HG03060 (cell line): ENCODE measurements around the gene KCNMB2.
"Not testable (repeated sequence)": the region's sequence is repeated elsewhere in the genome, so short reads cannot be mapped to it uniquely, and the experiment has no call there.

Experiments used
- ATAC-seq: cut with Tn5 transposase; IDR thresholded peaks from one replicate; pipeline ENCODE4 v1.9.1; 2021; ENCODE audit warnings: low read depth, moderate number of reproducible peaks; ENCODE audit not compliant: unreplicated experiment

KCNMB2 gene

DNA sequence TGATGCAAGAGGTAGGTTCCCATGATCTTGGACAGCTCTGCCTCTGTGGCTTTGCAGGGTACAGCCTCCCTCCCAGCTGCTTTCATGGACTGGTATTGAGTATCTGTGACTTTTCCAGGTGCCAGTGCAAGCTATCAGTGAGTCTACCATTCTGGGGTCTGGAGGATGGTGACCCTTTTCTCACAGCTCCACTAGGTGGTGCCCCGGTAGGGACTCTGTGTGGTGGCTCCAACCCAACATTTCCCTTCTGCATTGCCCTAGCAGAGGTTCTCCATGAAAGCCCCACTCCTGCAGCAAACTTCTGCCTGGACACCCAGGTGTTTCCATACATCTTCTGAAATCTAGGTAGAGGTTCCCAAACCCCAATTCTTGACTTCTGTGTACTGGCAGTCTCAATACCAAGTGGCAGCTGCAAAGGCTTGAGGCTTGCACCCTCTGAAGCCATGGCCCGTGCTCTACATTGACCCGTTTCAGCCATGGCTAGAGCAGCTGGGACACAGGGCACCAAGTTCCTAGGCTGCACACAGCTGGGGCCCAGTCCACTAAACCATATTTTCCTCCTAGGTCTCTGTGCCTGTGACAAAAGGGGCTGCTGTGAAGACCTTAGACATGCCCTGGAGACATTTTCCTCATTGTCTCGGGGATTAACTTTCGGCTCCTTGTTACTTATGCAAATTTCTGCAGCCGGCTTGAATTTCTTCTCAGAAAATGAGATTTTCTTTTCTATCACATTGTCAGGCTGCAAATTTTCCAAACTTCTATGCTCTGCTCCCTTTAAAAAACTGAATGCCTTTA is 209.8 kb downstream of the KCNMB2 start:
- ATAC-seq: not testable (repeated sequence)

DNA sequence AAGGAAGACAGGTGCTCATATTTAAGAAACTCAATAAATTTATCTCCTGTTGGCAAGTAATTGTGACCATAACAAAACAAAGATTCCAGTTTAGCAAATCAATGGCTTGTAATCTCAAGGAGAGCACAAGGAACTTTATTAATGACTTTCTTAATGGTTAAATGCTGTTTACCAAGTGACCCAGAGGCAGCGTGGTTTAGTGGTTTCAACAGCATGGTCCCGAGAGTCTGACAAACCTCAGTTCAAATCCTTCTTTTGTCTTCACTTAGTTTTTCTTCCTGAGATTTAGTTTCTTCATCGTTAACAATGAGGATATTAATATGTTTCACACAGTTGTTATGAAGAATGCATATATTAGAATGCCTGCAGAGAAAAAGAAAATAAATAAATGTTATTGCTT is 212.6 kb downstream of the KCNMB2 start:
- no peak for ATAC-seq

DNA sequence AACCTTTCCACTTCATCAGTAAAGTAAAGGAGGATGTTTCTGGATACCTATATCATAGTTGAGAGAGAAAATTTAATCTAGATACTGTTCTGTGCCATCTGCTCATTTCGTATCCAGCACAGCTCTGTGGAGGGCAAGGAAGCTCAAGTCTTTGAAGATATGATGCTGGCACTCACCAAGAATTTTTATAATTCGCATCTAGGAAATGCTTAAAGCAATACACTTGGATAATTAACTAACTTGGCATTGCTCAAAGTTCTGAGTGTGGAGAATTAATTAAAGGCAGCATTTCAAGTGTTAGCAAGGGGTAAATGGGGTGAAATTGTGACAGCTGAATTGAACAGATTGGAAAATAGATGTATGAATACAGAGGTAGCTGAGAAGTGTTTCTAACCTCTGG is 213.2 kb downstream of the KCNMB2 start:
- no peak for ATAC-seq

DNA sequence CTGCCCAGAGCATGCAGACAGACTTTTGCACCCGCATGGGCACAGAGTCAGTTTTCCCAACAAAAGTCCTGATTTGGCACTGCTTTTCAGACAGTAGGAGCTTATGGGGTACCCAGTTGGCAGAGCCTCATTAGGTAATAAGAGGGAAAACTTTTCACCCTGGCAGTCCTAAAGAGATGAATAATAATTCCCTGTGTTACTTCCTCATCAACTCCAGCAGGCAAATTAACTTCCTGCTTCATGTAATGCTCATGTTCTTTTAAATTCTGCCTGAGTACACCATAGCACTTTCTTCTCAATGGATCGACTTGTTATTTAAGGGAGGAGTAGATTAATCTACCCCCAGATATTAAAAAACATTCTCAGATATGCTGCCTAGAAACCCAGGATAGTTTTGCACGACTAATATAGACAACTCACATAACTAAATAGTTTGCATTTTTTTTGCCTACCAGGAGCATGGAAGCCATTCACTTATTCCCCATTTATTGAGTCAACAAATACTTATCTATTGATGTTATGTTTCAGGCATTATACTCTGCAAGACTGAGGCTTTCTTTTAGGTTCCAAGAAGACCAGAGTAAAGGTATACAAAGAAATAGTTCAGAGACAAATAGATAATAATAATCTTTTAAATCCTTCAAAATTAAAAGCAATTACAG is 214.5 kb downstream of the KCNMB2 start:
- ATAC-seq: no peak

DNA sequence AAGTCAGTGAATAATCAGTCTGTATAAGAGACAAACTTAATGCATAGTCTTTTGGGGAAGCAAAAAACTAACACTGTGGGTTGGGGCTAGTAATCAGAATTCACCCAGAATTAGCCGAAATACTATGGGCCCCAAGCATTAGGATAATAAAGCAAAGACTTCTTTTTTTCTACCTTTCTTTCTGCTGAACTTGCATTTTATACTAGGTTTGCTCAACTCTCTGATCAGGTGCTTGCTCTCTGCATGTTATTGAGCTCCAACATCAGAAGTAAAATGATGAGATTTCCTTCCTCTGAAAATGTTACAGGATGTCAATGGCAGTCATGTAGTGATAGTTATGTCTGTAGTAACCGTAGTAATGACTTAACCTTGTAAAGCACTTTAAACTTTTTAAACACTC is 216.6 kb downstream of the KCNMB2 start:
- ATAC-seq: no peak

DNA sequence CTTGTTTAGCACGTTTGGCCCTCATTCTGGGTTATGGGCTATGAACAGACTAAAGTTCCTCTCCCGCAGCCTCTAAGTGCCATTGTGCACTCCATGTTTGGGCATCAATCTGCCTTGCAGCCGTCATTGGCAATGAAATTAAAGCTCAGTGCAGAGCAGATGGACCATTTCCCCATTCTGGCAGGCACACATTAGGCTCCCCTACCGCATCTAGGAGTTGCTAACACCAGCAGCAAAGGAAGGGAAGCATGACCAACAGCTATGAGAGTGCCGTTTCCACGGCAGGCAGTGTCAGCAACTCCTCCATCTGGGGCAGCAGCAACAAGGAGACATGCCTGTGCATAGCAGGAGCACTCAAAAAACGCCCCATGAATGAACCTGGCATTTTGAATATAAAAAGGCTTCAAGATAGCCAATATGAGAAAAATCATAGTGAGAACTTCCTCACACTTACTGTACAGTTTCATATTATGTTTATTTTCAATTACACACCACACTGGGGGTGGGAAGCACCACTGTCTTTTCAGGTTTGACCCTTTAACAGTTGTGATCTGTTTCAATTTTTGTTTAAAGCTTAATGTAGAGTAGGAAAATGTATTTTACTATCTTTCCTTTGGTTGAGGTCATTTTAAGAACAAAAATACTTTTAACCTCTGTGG is 218.7 kb downstream of the KCNMB2 start:
- no peak for ATAC-seq

DNA sequence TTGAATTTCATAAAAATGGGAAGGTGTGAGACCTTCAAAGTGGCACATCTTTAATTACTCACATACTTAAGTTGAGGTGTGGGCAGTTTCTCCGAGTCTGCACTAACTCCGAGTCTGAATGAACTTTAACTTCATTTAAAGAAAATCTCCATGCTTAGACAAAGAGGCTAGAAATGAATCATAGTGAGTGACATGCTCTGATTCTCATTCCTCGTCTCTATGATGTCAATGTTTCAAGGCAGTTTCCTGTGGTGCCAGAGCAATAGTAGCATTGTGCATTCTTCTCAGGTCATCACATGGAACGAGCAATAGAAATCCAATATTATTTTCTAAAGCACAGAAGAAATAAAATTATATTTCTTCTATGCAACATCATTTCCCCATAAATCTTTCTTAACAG is 224.8 kb downstream of the KCNMB2 start:
- no peak for ATAC-seq

DNA sequence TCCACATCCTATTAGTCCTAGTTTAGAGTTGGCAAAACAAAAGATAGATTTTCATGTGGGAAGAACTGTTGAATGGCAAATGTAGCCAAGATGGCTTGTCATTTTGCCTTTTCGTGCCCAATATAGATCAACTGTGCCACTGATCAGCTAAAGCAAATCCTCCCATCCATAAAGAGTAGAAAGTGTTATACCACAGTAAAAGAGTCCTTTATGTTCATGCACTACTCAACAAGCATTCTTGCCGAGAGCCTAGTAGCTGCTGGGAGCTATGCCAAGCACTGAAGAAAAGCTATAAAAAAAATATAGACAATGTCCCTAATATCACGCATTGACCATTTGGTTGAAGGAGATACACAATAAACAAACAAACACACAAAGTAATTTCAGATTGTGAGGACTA is 225.2 kb downstream of the KCNMB2 start:
- ATAC-seq: no peak

DNA sequence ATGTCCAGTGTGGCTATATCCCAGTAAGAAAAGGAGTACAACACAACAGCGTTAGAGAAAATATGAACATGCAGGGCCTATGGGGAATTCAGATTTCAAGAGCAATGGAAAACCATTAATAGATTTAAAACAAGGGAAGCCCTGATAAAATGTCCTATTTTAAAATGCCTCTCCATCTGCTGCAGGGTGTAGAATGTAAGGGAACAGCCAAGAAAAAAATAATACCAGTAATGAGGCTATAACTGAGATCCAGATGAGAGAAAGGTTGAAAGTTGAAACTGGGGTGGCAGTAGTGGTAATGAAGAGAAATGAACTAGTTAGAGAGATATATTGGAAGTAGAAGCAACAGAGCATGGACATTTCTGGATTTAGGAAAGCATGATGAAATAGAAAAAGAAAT is 226.1 kb downstream of the KCNMB2 start:
- ATAC-seq: no peak

DNA sequence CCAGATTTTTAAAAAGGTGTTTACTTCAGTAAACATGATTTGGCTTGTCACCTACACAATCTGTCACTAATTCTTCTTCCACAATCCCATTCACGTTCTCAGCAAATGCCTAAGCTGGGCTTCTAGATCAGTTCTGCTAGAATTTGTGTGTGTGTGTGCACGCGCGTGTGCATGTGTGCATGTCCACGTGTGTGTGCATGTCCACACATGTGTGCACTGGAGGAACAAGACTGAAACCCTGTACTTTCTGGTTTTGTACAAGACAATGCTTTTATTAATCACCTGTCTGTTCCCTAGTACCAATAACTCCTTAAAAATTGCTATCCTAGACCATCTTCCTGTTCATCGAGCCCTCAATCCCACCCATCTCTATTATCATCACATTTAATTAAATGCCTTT is 229.2 kb downstream of the KCNMB2 start:
- ATAC-seq: no peak

DNA sequence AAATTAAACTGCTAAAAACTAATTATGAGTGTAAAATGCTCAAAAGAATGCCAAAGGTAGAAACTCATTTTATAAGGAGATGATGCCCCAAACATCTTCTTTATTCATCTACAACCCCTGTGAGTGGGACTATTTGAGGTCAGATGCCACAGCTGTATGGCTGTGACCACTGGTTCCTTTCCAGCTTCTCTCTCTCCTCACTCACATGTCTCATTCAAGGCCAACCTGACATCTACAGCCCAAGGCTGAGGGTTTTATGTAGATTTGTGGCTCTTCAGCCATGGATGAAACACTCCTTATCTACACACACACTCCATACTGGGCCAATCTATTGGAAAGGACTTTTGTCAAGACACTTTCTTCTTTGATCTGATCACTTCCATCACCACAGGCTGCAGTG is 231.3 kb downstream of the KCNMB2 start:
- ATAC-seq: no peak

DNA sequence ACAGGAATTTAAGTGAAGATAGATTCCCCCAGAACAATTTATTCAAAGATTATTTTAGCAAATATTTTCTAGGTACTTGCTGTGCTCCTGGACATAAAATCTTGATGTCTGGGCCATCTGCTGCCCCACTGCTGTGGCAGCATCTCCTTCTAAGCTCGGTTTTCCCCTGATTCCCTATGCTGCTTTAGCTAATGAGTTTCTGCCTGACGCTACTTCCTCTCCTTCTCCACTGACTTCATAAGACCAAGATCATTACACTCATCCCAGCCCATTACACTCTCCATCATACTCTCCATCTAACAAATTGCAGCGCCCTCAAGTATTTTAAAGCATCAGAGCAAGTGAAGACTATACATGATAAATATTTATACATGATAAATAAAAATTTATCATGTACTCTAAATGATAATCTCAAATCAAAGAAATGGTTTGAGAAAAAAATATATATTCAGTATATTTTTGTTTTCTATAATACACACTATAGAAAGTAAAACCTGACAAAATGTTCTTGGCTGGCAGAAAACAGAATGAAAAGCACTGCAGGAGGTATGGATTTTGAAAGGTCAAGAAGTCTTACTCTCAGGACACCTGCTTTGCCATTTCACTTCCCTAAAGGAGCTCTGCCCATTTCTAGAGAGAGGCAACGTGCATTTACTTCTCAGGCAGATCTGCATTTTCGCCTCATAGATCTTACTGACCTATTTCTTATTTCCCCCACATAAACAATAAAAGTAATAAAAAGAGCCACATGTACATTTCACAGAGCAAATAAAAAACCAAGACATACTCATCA is 232.0 kb downstream of the KCNMB2 start:
- ATAC-seq: no peak

DNA sequence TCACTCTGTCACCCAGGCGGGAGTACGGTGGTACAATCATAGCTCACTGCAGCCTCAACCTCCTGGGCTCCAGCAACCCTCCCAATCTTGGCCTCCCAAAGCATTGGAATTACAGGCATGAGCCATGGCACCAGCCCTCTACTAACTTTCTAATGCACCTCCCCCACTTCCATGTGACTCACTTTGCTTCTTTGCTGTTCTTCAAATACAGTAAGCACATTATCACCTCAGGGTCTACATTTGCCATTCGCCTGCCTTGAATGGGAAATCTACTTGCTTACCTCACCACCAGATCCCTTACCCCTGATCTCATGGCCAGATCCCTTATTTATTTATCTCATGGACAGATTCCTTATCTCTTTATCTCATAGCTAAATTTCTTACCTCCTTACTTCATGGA is 235.3 kb downstream of the KCNMB2 start:
- ATAC-seq: no peak

DNA sequence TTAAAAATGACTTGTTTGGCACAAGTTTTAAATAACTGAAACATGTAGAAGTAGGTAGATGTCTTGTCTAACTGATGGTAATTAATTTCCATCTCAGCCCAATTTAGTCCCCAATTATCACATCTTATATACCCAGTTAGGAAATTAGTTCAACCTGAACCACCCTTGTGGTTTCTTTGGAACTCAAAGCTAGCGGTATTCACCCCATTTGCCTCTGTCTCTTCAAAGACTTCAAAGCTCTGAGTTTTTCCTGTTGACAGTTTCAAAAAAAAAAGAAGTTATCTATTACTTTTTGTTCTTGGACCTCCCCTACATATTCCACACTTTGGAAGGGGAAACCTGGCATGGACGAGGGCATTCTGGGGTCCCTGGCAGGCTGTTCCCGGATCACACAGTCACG is 236.5 kb downstream of the KCNMB2 start:
- no peak for ATAC-seq

DNA sequence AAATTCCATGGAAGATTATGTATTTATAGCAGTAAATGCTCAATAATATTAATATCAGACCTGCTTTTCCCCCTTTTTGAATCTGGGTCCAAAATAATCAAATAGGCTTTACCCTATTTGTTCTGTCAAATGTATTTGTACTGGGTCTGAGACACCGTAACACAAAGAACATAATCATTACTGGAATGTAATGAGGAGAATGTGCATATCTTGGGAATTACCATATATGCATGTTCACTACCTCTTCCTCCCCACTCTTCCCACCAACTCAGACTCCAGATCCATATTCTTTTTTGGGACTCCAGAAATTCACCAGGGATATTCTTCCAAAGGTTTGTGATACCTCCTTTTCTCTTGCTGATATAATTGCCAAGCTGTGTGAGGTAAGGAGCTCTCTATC is 237.1 kb downstream of the KCNMB2 start:
- ATAC-seq: no peak

DNA sequence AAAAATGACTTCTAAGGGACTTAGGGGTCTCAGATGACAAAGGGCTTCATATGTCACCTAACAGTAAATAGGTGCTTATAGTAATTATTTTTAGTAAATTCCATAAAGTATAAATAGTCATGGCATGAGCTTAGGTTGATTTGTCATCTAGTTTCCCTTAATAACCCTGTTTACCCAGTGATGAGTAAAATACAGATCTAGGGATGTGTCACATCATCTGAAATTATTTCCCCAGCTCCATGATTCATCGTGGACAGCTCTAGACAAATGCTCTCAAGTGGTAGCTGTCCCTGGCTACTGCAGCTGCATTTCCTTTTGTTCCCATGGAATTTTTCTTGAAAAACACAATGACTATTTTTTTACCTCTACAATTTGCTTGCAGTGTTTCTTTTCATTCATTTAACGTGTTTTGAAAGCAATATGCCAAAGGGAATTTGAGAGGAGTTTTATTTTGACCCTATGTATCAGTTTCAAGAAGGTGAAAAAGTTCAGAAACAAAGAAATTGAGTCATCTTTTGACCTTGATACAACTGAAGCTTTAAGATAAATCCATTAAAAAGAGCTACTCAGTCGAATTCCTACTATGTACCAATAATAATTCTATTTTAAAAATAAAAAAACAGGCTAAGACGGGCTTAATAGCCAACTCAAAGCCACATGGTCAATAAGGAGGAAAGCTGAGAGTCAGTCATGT is 241.6 kb downstream of the KCNMB2 start:
- ATAC-seq: peak; percentile 62

DNA sequence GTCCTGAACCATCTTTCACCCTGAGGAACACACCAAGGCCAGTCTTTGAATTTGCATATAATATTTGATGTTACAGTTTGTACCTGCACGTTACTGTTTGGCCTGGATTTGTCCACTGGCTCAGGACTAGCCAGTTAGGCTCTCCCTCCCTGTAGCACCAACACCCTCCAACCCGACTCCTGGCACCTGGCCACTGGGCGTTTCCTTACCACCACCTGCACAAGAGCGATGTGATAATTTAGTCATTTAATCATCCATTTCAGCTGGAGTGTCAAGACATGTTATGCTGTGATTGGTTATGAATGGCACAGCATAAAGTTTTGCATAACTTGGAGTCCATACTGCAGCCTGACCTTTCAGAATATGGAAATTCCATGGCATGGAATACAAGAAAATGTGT is 242.4 kb downstream of the KCNMB2 start:
- ATAC-seq: no peak

DNA sequence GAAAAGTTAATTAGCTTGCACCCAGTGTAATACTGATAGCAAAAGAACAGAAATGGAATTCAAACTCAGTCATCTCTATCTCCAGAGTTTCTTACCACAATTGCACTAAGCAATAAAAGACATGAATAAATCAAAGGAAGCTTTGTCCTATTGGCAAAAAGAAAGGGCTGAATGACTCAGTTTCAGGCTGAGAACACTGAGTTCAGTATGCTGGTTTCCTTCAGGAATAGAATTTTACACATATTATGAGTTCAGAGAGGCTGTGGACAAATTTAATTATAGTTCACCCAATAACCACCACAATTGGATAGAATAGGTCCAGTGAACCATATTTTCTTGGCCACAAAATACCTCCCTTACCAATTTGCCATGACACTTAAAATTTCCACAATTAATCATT is 249.7 kb downstream of the KCNMB2 start:
- no peak for ATAC-seq

DNA sequence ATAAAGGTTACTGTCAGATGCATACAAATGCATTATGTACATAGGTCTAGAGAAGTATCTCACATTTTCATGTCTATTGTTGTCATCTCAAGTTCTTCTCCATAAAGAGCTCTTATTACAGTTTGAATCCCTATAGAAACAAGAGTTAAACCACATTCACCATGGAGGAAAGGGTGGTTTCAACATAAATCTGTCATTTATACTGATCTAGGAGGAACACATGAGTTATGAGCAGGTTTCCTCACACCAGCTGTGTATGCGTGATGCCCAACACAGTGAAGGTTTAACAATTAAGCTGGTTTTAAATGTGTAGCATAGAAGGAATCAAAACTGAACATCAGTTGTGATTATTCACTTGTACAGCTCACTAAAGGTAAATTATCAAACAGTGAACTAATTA is 251.7 kb downstream of the KCNMB2 start:
- ATAC-seq: no peak

DNA sequence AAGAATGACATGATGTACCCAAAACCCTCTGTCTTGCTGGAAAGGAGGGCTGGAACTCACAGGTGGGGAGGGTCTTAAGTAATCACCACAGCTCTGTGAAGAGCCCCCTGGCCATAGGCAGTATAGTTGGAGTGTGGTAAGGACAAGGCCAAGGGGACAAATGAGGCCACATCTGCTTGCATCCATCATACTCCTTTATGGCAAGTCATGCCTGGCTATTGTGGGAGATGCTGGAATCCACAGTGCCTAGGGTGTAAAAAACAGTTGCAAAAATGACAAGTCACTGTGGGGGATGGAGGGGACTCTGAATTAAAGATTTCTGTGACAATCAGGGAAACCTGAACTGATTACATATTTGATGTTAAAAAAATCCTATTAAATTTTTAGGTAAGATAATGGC is 258.5 kb downstream of the KCNMB2 start:
- ATAC-seq: no peak
